Measurements from ENCODE around the gene RRAGD. TPM values are rescaled to one million over a fixed set of nuclear protein-coding genes. Genes with fewer than 3 reads are reported as not detected.

Gene RRAGD
- total and polyA plus RNA-seq, 2 experiments from 2014 or later: 7.0 to 20.1 TPM

- H3K4me2 ChIP-seq: no peak overlapping the region
- no peak for DNase-seq (ENCODE audit: low spot score)
- Mint-ChIP-seq H3K4me1 (no peaks in the 10 kb centered on the region), H3K27ac (no peak overlapping the region), H3K9me3 (no peaks in the 10 kb centered on the region), H3K36me3 (ENCODE audit: low read depth) (peaks cover 23% of the 10 kb centered on the region; the same call in 2 of the 3 replicates), H3K27me3 (ENCODE audit: insufficient read depth, low read depth, poor library complexity) (no peaks in the 10 kb centered on the region), H3K4me3 (no peak overlapping the region)
- no peaks in the 10 kb centered on the region for H3K79me2 ChIP-seq (replicated peaks; ENCODE audit: insufficient read depth)
- no peak overlapping the region for H3K4me3 ChIP-seq
- no peak for ATAC-seq
- no peaks in the 10 kb centered on the region for H3K36me3 ChIP-seq (ENCODE audit: insufficient read depth)
- no peak overlapping the region for H3K27ac ChIP-seq (ENCODE audit: low read depth)
- H4K20me1 ChIP-seq (replicated peaks; ENCODE audit: insufficient read depth): no peaks in the 10 kb centered on the region
- H3K9me2 ChIP-seq (ENCODE audit: insufficient read depth): no peaks in the 10 kb centered on the region
- TF ChIP-seq, protein P1, sequence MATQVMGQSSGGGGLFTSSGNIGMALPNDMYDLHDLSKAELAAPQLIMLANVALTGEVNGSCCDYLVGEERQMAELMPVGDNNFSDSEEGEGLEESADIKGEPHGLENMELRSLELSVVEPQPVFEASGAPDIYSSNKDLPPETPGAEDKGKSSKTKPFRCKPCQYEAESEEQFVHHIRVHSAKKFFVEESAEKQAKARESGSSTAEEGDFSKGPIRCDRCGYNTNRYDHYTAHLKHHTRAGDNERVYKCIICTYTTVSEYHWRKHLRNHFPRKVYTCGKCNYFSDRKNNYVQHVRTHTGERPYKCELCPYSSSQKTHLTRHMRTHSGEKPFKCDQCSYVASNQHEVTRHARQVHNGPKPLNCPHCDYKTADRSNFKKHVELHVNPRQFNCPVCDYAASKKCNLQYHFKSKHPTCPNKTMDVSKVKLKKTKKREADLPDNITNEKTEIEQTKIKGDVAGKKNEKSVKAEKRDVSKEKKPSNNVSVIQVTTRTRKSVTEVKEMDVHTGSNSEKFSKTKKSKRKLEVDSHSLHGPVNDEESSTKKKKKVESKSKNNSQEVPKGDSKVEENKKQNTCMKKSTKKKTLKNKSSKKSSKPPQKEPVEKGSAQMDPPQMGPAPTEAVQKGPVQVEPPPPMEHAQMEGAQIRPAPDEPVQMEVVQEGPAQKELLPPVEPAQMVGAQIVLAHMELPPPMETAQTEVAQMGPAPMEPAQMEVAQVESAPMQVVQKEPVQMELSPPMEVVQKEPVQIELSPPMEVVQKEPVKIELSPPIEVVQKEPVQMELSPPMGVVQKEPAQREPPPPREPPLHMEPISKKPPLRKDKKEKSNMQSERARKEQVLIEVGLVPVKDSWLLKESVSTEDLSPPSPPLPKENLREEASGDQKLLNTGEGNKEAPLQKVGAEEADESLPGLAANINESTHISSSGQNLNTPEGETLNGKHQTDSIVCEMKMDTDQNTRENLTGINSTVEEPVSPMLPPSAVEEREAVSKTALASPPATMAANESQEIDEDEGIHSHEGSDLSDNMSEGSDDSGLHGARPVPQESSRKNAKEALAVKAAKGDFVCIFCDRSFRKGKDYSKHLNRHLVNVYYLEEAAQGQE (IDR thresholded peaks at IDR 0.05; ENCODE audit: unreplicated experiment): no peak
- TF ChIP-seq CREB1 (CRISPR knock-in tag; IDR thresholded peaks at IDR 0.05; ENCODE audit: low read depth) (no peak), EZH2 (IDR thresholded peaks at IDR 0.05; ENCODE audit: low read depth, unreplicated experiment) (no peak), ZNF331 (CRISPR knock-in tag; IDR thresholded peaks at IDR 0.05; ENCODE audit: low read depth) (no peak), CTCF (conservative IDR thresholded peaks at IDR 0.05; ENCODE audit: low read depth in 2 of 2) (no peak), POLR2AphosphoS5 (IDR thresholded peaks at IDR 0.05; ENCODE audit: low read depth) (no peak), NANOG (IDR thresholded peaks at IDR 0.05; ENCODE audit: borderline replicate concordance) (no peak), ZNF114 (CRISPR knock-in tag; IDR thresholded peaks at IDR 0.05) (no peak)
- no peak overlapping the region for H2AFZ ChIP-seq
- no peaks in the 10 kb centered on the region for H3K4me1 ChIP-seq (ENCODE audit: insufficient read depth)
- H3F3A ChIP-seq (replicated peaks; ENCODE audit: low read depth): no peaks in the 10 kb centered on the region
- no peaks in the 10 kb centered on the region for H3K27me3 ChIP-seq (ENCODE audit: insufficient read depth)
Observed at GRCh38 chr6:89339565-89339964, 72.5 kb downstream of the RRAGD start.

GRCh38 chr6:89335164-89335563, 76.9 kb downstream of the RRAGD start:
- peaks cover 10% of the 10 kb centered on the region for H3K4me1 ChIP-seq (ENCODE audit: insufficient read depth)
- H3K4me3 ChIP-seq: no peak overlapping the region
- H3K36me3 ChIP-seq (ENCODE audit: insufficient read depth): no peaks in the 10 kb centered on the region
- H3K27me3 ChIP-seq (ENCODE audit: insufficient read depth): no peaks in the 10 kb centered on the region
- ATAC-seq (no peak), DNase-seq (ENCODE audit: low spot score) (no peak)
- no peaks in the 10 kb centered on the region for H3K79me2 ChIP-seq (replicated peaks; ENCODE audit: insufficient read depth)
- H3K36me3 Mint-ChIP-seq (ENCODE audit: low read depth): peaks cover 13% of the 10 kb centered on the region; the same call in 2 of the 3 replicates
- H3K27me3 Mint-ChIP-seq (ENCODE audit: insufficient read depth, low read depth, poor library complexity): no peaks in the 10 kb centered on the region
- no peaks in the 10 kb centered on the region for H3F3A ChIP-seq (replicated peaks; ENCODE audit: low read depth)
- no peak overlapping the region for H3K27ac ChIP-seq (ENCODE audit: low read depth)
- no peaks in the 10 kb centered on the region for H3K9me3 Mint-ChIP-seq
- H4K20me1 ChIP-seq (replicated peaks; ENCODE audit: insufficient read depth): no peaks in the 10 kb centered on the region
- H3K4me3 Mint-ChIP-seq: no peak overlapping the region
- no peak overlapping the region for H3K27ac Mint-ChIP-seq
- no peaks in the 10 kb centered on the region for H3K9me2 ChIP-seq (ENCODE audit: insufficient read depth)
- no peak overlapping the region for H2AFZ ChIP-seq
- H3K4me1 Mint-ChIP-seq: no peaks in the 10 kb centered on the region
- no peak overlapping the region for H3K4me2 ChIP-seq
- TF ChIP-seq, protein P2, sequence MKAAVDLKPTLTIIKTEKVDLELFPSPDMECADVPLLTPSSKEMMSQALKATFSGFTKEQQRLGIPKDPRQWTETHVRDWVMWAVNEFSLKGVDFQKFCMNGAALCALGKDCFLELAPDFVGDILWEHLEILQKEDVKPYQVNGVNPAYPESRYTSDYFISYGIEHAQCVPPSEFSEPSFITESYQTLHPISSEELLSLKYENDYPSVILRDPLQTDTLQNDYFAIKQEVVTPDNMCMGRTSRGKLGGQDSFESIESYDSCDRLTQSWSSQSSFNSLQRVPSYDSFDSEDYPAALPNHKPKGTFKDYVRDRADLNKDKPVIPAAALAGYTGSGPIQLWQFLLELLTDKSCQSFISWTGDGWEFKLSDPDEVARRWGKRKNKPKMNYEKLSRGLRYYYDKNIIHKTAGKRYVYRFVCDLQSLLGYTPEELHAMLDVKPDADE (IDR thresholded peaks at IDR 0.05): no peak
- TF ChIP-seq ZNF462 (CRISPR knock-in tag; IDR thresholded peaks at IDR 0.05) (no peak), STAT1 (IDR thresholded peaks at IDR 0.05; ENCODE audit: unreplicated experiment) (no peak)
